Measurements from ENCODE around the gene GLIS1.

- TF ChIP-seq CTCF (conservative IDR thresholded peaks at IDR 0.05) (no peak), ZFX (IDR thresholded peaks at IDR 0.05) (no peak)
Observed at GRCh38 chr1:53495633-53496345, 243.2 kb downstream of the GLIS1 start.
